GM10266 (cell line): Measurements from ENCODE around the gene SETD3.

ENCODE experiments used
- DNase-seq: peaks from one replicate; pipeline ENCODE4 v3.0.0; 2012; ENCODE audit errors: extremely low spot score
- TF ChIP-seq, protein P1 (sequence below): IDR thresholded peaks from 2 replicates; pipeline ENCODE4 v1.5.1; 2012; ENCODE audit warnings: mild to moderate bottlenecking, low read depth; ENCODE audit not compliant: control insufficient read depth, insufficient read depth; ENCODE audit errors: missing control alignments

The SETD3 gene

DNA sequence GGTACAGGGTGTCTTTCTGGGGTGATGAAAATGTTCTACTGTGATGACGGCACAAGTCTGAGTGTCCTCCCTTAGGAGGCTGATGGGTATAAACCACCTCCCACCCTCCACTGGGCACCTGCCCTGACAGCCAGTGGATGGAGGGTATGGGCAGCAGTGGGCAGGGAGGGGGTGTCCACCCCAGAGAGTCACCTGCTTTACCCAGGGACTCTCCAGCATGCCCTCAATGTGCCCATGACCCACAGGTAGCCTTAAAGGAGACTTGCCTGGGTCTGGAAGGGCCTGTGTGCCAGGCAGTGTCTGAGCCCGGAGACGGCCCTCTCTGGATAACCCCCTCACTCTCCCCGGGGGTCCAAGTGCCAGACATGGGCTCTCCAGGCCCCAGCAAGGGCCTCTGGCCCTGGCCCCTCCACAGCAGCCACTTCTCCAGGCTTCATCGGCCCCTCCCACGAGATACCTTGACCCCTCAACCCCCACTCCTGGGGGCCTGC lies 39.3 kb upstream of the SETD3 start:
- TF ChIP-seq, protein P1, sequence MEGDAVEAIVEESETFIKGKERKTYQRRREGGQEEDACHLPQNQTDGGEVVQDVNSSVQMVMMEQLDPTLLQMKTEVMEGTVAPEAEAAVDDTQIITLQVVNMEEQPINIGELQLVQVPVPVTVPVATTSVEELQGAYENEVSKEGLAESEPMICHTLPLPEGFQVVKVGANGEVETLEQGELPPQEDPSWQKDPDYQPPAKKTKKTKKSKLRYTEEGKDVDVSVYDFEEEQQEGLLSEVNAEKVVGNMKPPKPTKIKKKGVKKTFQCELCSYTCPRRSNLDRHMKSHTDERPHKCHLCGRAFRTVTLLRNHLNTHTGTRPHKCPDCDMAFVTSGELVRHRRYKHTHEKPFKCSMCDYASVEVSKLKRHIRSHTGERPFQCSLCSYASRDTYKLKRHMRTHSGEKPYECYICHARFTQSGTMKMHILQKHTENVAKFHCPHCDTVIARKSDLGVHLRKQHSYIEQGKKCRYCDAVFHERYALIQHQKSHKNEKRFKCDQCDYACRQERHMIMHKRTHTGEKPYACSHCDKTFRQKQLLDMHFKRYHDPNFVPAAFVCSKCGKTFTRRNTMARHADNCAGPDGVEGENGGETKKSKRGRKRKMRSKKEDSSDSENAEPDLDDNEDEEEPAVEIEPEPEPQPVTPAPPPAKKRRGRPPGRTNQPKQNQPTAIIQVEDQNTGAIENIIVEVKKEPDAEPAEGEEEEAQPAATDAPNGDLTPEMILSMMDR = no peak
- no peak for DNase-seq

DNA sequence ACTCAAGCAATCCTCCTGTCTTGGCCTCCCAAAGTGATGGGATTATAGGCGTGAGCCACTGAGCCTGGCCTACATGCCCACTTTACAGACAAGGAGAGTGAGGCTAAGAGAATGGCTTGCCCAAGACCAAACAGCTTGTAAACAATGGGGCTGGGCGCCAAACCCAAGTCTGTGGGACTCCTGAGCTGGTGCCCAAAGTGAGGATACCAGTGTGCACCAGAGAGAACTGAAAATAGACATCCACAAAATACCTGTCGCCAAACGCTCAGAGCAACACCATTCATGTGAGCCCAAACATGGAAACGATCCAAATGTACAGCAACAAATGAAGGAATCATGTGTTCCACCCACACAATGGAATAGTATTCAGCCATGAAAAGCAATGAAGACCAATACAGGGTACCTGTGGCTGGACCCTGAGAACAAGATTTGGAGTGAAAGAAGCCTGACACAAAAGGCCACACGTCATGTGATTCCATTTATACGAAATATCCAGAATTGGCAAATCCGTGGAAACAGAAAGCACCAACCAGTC lies 38.8 kb upstream of the SETD3 start:
- TF ChIP-seq, protein P1 = no peak
- no peak for DNase-seq

DNA sequence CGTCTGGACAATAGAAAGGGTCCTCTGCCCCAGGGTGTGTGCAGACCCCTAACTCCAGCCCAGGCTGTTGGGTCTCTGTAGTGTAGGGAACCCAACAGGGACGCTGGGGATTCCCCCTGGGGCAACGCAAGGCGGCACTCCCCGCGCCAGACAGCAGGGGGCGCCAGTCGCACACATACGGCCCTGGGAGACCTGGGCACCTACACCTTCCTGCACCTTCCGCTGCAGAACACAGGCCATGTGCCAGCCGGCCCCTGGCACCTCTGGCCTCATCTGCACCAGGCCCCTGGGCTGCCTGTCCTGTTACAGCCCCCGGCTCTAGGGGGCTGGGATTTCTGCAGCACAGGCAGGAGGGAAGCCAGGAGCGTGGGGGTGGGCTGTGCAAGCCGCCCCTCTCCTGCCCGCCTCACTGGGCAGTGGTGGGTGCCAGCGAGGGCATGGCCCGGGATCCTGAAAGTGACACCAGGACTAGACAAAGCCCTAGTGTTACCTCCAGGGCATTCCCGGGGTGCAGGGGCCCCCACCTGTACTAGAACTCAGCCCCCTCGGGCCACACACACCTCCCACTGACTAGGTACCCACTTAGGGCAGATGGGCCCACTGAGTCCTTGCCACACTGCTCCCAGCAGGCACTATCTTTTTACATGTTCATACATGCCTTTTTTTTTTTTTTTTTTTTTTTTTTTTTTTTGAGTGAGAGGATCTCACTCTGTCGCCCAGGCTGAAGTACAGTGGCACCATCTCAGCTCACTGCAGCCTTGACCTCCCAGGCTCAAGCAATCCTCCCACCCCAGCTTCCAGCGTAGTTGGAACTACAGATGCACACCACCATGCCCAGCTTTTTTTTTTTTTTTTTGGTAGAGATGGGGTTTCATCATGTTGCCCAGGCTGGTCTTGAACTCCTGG lies 38.0 kb upstream of the SETD3 start:
- TF ChIP-seq, protein P1 = peak; percentile 96
- DNase-seq = peak; percentile 88

DNA sequence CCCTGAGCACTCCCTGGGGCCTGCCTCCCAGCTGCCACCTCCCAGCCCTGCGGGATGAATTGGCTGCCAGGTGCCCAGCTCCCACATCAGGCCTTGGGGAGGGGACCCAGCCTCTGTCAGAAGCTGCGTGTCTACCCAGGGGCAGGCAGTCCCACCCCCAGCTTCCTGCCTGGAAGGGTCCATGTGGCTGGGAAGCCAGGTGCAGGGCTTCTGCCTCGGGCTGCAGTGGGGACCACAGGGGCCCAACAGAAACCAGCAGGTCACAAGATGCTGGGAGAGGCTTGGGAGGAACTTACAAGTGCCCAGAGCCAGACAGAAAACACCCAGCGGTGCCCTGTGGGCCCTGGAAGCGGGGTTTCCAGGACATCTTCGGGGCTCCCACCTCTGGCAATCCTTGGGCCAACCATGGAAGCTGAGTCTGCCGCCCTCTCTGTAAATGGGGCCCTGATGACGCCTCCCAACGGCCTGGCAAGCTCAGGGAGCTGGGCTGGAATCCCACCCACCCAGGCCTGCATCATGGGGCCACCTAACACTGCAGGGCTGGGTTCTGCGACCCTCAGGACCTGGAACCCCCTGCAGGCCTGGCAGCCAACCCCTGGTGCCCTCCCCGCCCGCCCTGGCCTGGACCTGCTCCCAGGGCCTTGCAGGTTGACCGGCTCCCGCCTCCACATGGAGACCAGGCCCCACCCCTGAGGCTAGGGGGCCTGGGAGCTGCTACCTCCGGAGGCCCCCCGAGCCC lies 37.2 kb upstream of the SETD3 start:
- TF ChIP-seq, protein P1 = no peak
- DNase-seq = no peak

DNA sequence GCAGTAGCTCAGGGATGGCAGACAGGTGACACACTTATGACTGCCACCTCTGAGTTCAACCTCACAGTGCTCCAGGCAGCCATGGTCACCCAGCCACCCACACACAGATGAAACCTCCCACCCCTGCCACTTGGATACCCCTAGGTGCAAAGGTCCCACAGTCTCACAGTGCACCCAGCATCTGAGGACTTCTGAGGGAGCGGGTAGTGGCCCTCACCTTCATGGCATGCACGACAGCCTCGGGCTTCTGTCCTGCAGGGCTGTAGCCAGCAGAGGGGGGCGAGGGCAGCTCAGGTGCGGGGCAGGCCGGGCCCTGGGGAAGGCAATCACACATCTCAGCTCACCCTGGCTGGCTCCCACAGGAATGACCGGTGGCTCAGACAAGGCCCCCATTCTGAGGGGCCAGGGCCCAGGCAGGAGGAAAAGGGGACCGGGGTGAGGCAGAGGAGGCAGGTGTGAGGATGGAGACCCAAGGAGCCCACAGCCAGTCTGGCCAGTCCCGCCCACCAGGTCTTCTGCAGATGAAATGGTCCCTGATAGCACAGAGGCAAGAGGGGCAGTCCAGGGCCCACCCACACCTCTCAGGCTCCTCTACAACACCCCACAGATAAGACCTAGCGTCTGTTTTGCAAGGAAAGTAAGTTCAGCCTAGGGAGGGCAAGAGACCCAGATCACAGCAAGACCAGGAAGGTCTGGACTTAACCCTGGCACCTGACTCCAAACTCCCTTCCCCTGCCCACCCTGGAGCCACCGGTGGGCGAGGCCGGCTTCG lies 36.4 kb upstream of the SETD3 start:
- no peak for DNase-seq
- TF ChIP-seq, protein P1 = no peak

DNA sequence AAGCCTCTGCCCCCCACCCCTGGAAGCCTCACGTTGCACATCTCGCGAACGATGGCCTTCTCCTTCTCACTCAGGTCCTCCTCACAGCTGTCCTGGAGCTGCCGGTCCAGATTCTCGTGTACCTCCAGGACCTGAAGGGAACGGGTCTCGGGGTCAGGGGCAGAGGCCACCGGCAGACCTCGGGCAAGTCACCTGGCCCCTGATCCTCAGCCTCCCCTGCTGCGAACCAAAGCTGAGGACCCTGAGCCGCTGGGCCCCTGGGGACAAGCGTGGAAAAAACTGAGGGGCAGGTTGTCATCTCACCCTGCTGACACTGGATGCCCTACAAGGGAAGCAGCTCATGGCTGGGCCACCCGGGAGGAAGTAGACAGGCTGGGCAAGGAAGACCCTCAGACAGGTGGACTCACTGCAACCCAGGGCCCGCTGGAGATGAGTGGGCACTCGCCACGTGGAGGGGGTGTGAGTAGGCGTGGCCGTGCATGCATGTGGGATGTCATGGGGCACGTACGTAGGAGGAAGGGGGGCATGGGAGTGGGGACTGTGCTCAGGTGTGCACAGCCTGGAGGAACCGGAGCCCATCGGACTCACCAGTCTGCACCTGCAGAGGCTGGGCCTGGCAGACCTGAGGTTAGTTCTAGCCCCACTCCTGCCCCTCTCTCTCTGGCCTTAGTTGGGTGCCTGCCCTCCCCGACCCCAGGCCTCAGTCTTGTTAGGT lies 35.7 kb upstream of the SETD3 start:
- DNase-seq = no peak

More for the DNA sequence above, 35.7 kb upstream of the SETD3 start:
- TF ChIP-seq, protein P1 = no peak
